ENCODE measurements around the gene PRDM8. TPM values are rescaled to one million over a fixed set of nuclear protein-coding genes. Genes with fewer than 3 reads are reported as not detected.

Gene PRDM8
- total and polyA plus RNA-seq, 2 of the 8 experiments (the other 6 are each of a cell fraction or from before 2014, with no cell fraction given) = not detected

GRCh38 chr4:80202741-80203553 lies 5.6 kb downstream of the PRDM8 start (continued):
- peak; percentile 72 for TF ChIP-seq RNF2 (IDR thresholded peaks at IDR 0.05; ENCODE audit: borderline replicate concordance, low read depth, low read length, missing control alignments, poor library complexity, severe bottlenecking)
- peak; percentile 41 for TF ChIP-seq E2F6 (IDR thresholded peaks at IDR 0.05)
- no peak for TF ChIP-seq SIN3A (conservative IDR thresholded peaks at IDR 0.05 in 1 of 2, IDR thresholded peaks at IDR 0.05 in 1 of 2; ENCODE audit: low read depth in 1 of 2, low read length in 2 of 2)
- TF ChIP-seq SP4 (IDR thresholded peaks at IDR 0.05; ENCODE audit: low read length) = no peak
- TF ChIP-seq, protein P1, sequence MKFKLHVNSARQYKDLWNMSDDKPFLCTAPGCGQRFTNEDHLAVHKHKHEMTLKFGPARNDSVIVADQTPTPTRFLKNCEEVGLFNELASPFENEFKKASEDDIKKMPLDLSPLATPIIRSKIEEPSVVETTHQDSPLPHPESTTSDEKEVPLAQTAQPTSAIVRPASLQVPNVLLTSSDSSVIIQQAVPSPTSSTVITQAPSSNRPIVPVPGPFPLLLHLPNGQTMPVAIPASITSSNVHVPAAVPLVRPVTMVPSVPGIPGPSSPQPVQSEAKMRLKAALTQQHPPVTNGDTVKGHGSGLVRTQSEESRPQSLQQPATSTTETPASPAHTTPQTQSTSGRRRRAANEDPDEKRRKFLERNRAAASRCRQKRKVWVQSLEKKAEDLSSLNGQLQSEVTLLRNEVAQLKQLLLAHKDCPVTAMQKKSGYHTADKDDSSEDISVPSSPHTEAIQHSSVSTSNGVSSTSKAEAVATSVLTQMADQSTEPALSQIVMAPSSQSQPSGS (IDR thresholded peaks at IDR 0.05; ENCODE audit: low read length) = no peak
- TF ChIP-seq TBP (IDR thresholded peaks at IDR 0.05; ENCODE audit: low read depth, low read length) = no peak
- no peak for TF ChIP-seq TEAD4 (IDR thresholded peaks at IDR 0.05; ENCODE audit: low read depth, low read length)
- TF ChIP-seq JUND (IDR thresholded peaks at IDR 0.05; ENCODE audit: low read length) = no peak
- TF ChIP-seq GTF2F1 (IDR thresholded peaks at IDR 0.05; ENCODE audit: borderline replicate concordance, low read depth, low read length) = no peak
- TF ChIP-seq, protein P2, sequence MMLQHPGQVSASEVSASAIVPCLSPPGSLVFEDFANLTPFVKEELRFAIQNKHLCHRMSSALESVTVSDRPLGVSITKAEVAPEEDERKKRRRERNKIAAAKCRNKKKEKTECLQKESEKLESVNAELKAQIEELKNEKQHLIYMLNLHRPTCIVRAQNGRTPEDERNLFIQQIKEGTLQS (IDR thresholded peaks at IDR 0.05; ENCODE audit: insufficient read depth, low read depth, low read length) = no peak
- no peak for TF ChIP-seq YY1 (IDR thresholded peaks at IDR 0.05; ENCODE audit: low read depth, low read length)
- no peak for TF ChIP-seq KDM1A (IDR thresholded peaks at IDR 0.05; ENCODE audit: borderline replicate concordance, low read length)
- TF ChIP-seq RXRA (IDR thresholded peaks at IDR 0.05; ENCODE audit: insufficient read depth, low read depth, low read length) = no peak
- no peak for TF ChIP-seq RFX5 (IDR thresholded peaks at IDR 0.05; ENCODE audit: borderline replicate concordance, low read depth, low read length)
- no peak for TF ChIP-seq ASH2L (IDR thresholded peaks at IDR 0.05; ENCODE audit: low read length)
- TF ChIP-seq MAFK (IDR thresholded peaks at IDR 0.05; ENCODE audit: low read depth, low read length) = no peak
- TF ChIP-seq CHD1 (IDR thresholded peaks at IDR 0.05; ENCODE audit: low read depth, low read length) = no peak
- no peak for TF ChIP-seq SAP30 (IDR thresholded peaks at IDR 0.05; ENCODE audit: insufficient read depth, insufficient replicate concordance, low read length)
- no peak for TF ChIP-seq JUN (IDR thresholded peaks at IDR 0.05; ENCODE audit: low read depth, low read length)
- peak; percentile 54 for TF ChIP-seq KDM4A (IDR thresholded peaks at IDR 0.05; ENCODE audit: low read depth, low read length, severe bottlenecking)
- TF ChIP-seq TCF12 (IDR thresholded peaks at IDR 0.05; ENCODE audit: low read depth, low read length) = no peak

All from H1 (cell line).